Calu3 (cell line): ENCODE data around the gene FRMPD4. TPM values are rescaled to one million over a fixed set of nuclear protein-coding genes. Genes with fewer than 3 reads are reported as not detected.

Experiments
- BruUV-seq: library from RNA; stranded (reverse); fragments of 400-500 nt; replicated peaks from 2 replicates; lab custom pipeline; 2021; lab: Mats Ljungman, UMichigan
- CTCF ChIA-PET: fragments of 300-600 bp; sonication (Branson Sonifier 250); formaldehyde crosslinking; loops from one replicate; lab custom pipeline; 2022; ENCODE audit warnings: antibody characterized with exemption; lab: Charles Lee
- DNase-seq: peaks from one replicate; pipeline ENCODE4 v3.0.0; 2022
- H3K27ac Mint-ChIP-seq: one replicate; pipeline ENCODE4 v1.8.0; 2022; ENCODE audit warnings: mixed read lengths; ENCODE audit not compliant: unreplicated experiment
- H3K27me3 Mint-ChIP-seq: one replicate; pipeline ENCODE4 v1.8.0; 2022; ENCODE audit warnings: mixed read lengths; ENCODE audit not compliant: unreplicated experiment
- H3K36me3 Mint-ChIP-seq: one replicate; pipeline ENCODE4 v1.8.0; 2022; ENCODE audit warnings: mild to moderate bottlenecking, moderate library complexity, mixed read lengths; ENCODE audit not compliant: insufficient read depth, unreplicated experiment
- H3K4me1 Mint-ChIP-seq: one replicate; pipeline ENCODE4 v1.8.0; 2022; ENCODE audit warnings: mild to moderate bottlenecking, low read depth, mixed read lengths; ENCODE audit not compliant: unreplicated experiment
- H3K4me3 Mint-ChIP-seq: one replicate; pipeline ENCODE4 v1.8.0; 2022; ENCODE audit warnings: mild to moderate bottlenecking, low read depth, moderate library complexity, mixed read lengths; ENCODE audit not compliant: unreplicated experiment
- H3K9me3 Mint-ChIP-seq: one replicate; pipeline ENCODE4 v1.8.0; 2022; ENCODE audit warnings: low read depth, mixed read lengths; ENCODE audit not compliant: unreplicated experiment
- CTCF ChIP-seq: fragments of 200-600 bp; IDR thresholded peaks from one replicate; pipeline ENCODE4 v1.8.0; 2022; ENCODE audit warnings: antibody characterized with exemption; ENCODE audit not compliant: unreplicated experiment
- intact Hi-C: fragments of 100-400 bp; cut with micrococcal nuclease; formaldehyde crosslinking; loops from one replicate; pipeline ENCODE4 v1.10.0; 2022; ENCODE audit not compliant: unreplicated experiment
- total RNA-seq: library from RNA; stranded (reverse); gene quantifications from 2 replicates; pipeline ENCODE4 v1.2.3, GENCODE V29; 2022

FRMPD4 gene
- total RNA-seq, 1 experiment from 2014 or later, result not detected

- no TSS peak for BruUV-seq
- CTCF ChIA-PET, result no interaction called here
- Mint-ChIP-seq H3K27me3 (peaks cover 7% of the 10 kb centered on the region), H3K27ac (no peak overlapping the region), H3K4me3 (no peak overlapping the region), H3K4me1 (peaks cover 8% of the 10 kb centered on the region), H3K36me3 (no peaks in the 10 kb centered on the region), H3K9me3 (peaks cover 4% of the 10 kb centered on the region)
- no peak for DNase-seq
- TF ChIP-seq CTCF, result no peak
- intact Hi-C loops, result no loop called here
Observed at GRCh38 chrX:12263211-12263610, 124.9 kb downstream of the FRMPD4 start.

- no peak for DNase-seq
- Mint-ChIP-seq H3K27ac (no peak overlapping the region), H3K4me3 (no peak overlapping the region), H3K36me3 (no peaks in the 10 kb centered on the region), H3K4me1 (no peaks in the 10 kb centered on the region), H3K9me3 (no peaks in the 10 kb centered on the region), H3K27me3 (peaks cover 12% of the 10 kb centered on the region)
- CTCF ChIA-PET, result no interaction called here
- intact Hi-C loops, result no loop called here
- TF ChIP-seq CTCF, result no peak
- BruUV-seq, result no TSS peak
Observed at GRCh38 chrX:12269484-12269883, 131.2 kb downstream of the FRMPD4 start.

- no peak for TF ChIP-seq CTCF
- CTCF ChIA-PET, result interaction anchor here (0.5 kb wide), 1 partner anchor 90 kb away, joined by 3 read pairs; no protein-coding TSS in a partner anchor
- H3K27me3 Mint-ChIP-seq, result no peaks in the 10 kb centered on the region
- H3K9me3 Mint-ChIP-seq, result no peaks in the 10 kb centered on the region
- intact Hi-C loops, result no loop called here
- no peak overlapping the region for H3K27ac Mint-ChIP-seq
- H3K36me3 Mint-ChIP-seq, result no peaks in the 10 kb centered on the region
- no peak overlapping the region for H3K4me3 Mint-ChIP-seq
- no TSS peak for BruUV-seq
- H3K4me1 Mint-ChIP-seq, result no peaks in the 10 kb centered on the region
- no peak for DNase-seq
Observed at GRCh38 chrX:12278151-12278550, 139.9 kb downstream of the FRMPD4 start.

GRCh38 chrX:12282991-12283390, 144.7 kb downstream of the FRMPD4 start:
- H3K27me3 Mint-ChIP-seq, result peaks cover 13% of the 10 kb centered on the region
- H3K4me1 Mint-ChIP-seq, result no peaks in the 10 kb centered on the region
- no peaks in the 10 kb centered on the region for H3K9me3 Mint-ChIP-seq
- intact Hi-C loops, result no loop called here
- no TSS peak for BruUV-seq
- no peak for TF ChIP-seq CTCF
- CTCF ChIA-PET, result no interaction called here
- no peak overlapping the region for H3K27ac Mint-ChIP-seq
- H3K4me3 Mint-ChIP-seq, result no peak overlapping the region
- no peak for DNase-seq
- no peaks in the 10 kb centered on the region for H3K36me3 Mint-ChIP-seq
